Measurements from ENCODE around the gene MACIR.

GRCh38 chr5:103235891-103236290 is 22.7 kb upstream of the MACIR start:
- TF ChIP-seq POLR2A (IDR thresholded peaks at IDR 0.05) (no peak), EP300 (IDR thresholded peaks at IDR 0.05; ENCODE audit: low read depth) (no peak), POLR2AphosphoS5 (IDR thresholded peaks at IDR 0.05) (no peak)
- TF ChIP-seq, protein P1, sequence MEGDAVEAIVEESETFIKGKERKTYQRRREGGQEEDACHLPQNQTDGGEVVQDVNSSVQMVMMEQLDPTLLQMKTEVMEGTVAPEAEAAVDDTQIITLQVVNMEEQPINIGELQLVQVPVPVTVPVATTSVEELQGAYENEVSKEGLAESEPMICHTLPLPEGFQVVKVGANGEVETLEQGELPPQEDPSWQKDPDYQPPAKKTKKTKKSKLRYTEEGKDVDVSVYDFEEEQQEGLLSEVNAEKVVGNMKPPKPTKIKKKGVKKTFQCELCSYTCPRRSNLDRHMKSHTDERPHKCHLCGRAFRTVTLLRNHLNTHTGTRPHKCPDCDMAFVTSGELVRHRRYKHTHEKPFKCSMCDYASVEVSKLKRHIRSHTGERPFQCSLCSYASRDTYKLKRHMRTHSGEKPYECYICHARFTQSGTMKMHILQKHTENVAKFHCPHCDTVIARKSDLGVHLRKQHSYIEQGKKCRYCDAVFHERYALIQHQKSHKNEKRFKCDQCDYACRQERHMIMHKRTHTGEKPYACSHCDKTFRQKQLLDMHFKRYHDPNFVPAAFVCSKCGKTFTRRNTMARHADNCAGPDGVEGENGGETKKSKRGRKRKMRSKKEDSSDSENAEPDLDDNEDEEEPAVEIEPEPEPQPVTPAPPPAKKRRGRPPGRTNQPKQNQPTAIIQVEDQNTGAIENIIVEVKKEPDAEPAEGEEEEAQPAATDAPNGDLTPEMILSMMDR (IDR thresholded peaks at IDR 0.05), result no peak
